SKM-1 (cell line): ENCODE measurements around the gene BMPR1A.
"Not testable (repeated sequence)": the region's sequence is repeated elsewhere in the genome, so short reads cannot be mapped to it uniquely, and the experiment has no call there.

Experiments used
- DNase-seq: peaks from one replicate; lab custom pipeline; 2025; ENCODE audit not compliant: unreplicated experiment; lab: John Stamatoyannopoulos, UW

Gene BMPR1A

GRCh38 chr10:86837663-86838062 lies 81.2 kb downstream of the BMPR1A start:
- no peak for DNase-seq

GRCh38 chr10:86840498-86840897 lies 84.1 kb downstream of the BMPR1A start:
- no peak for DNase-seq

GRCh38 chr10:86846088-86846487 lies 89.7 kb downstream of the BMPR1A start:
- no peak for DNase-seq

GRCh38 chr10:86848747-86849146 lies 92.3 kb downstream of the BMPR1A start:
- DNase-seq: no peak

GRCh38 chr10:86849181-86849894 lies 92.9 kb downstream of the BMPR1A start:
- DNase-seq: no peak

GRCh38 chr10:86850481-86850880 lies 94.1 kb downstream of the BMPR1A start:
- no peak for DNase-seq

- no peak for DNase-seq
Observed at GRCh38 chr10:86851328-86852207, 95.1 kb downstream of the BMPR1A start.

- not testable (repeated sequence) for DNase-seq
Observed at GRCh38 chr10:86853582-86853981, 97.2 kb downstream of the BMPR1A start.

GRCh38 chr10:86855513-86855912 lies 99.1 kb downstream of the BMPR1A start:
- no peak for DNase-seq

GRCh38 chr10:86856156-86856555 lies 99.7 kb downstream of the BMPR1A start:
- DNase-seq: no peak

- DNase-seq: no peak
Observed at GRCh38 chr10:86857128-86857721, 100.8 kb downstream of the BMPR1A start.

- DNase-seq: no peak
Observed at GRCh38 chr10:86858011-86858410, 101.6 kb downstream of the BMPR1A start.

- no peak for DNase-seq
Observed at GRCh38 chr10:86861351-86861750, 104.9 kb downstream of the BMPR1A start.

- no peak for DNase-seq
Observed at GRCh38 chr10:86862373-86862772, 106.0 kb downstream of the BMPR1A start.

- no peak for DNase-seq
Observed at GRCh38 chr10:86862786-86863483, 106.5 kb downstream of the BMPR1A start.

- no peak for DNase-seq
Observed at GRCh38 chr10:86863484-86863842, 107.0 kb downstream of the BMPR1A start.

GRCh38 chr10:86865011-86865811 lies 108.8 kb downstream of the BMPR1A start:
- not testable (repeated sequence) for DNase-seq

- no peak for DNase-seq
Observed at GRCh38 chr10:86867149-86867548, 110.7 kb downstream of the BMPR1A start.

- no peak for DNase-seq
Observed at GRCh38 chr10:86868353-86868752, 111.9 kb downstream of the BMPR1A start.

GRCh38 chr10:86870679-86871078 lies 114.3 kb downstream of the BMPR1A start:
- DNase-seq: no peak
